ENCODE data around the gene CERCAM. TPM values are rescaled to one million over a fixed set of nuclear protein-coding genes. Genes with fewer than 3 reads are reported as not detected.

The CERCAM gene
- total RNA-seq, 5 donors from 2014 or later (not counting 1 experiment from before 2014, with no cell fraction given): 0.30 to 1.9 (median 1.3) TPM

- no peaks in the 10 kb centered on the region for H3K4me1 Mint-ChIP-seq
- no peaks in the 10 kb centered on the region for H3K9me3 Mint-ChIP-seq
- no peak overlapping the region for H3K27ac Mint-ChIP-seq
- Histone ChIP-seq H3K27ac (ENCODE audit: low read length) (no peak overlapping the region), H3K36me3 (ENCODE audit: control insufficient read depth in 2 of 2, extremely low read depth in 1 of 2, insufficient read depth in 1 of 2, low read length in 1 of 2) (peaks cover 17 to 72% of the 10 kb centered on the region in 2 donors), H3K9me3 (no peaks in the 10 kb centered on the region), H3K4me1 (ENCODE audit: control insufficient read depth in 1 of 2, extremely low read depth in 1 of 2, insufficient read depth in 2 of 2, low read length in 2 of 2) (peaks cover 0 to 2% of the 10 kb centered on the region in 2 experiments), H3K27me3 (replicated peaks in 1 of 2; ENCODE audit: control insufficient read depth in 2 of 2, extremely low read depth in 1 of 2, insufficient read depth in 2 of 2, low read length in 1 of 2) (no peaks in the 10 kb centered on the region), H3K4me3 (ENCODE audit: control insufficient read depth in 1 of 2, extremely low read depth in 1 of 2, low read length in 1 of 2) (no peak overlapping the region)
- WGBS (ENCODE audit: insufficient coverage): 90% methylated on average over 3 of the region's 6 CpGs
- H3K27me3 Mint-ChIP-seq: no peaks in the 10 kb centered on the region
- peaks cover 43% of the 10 kb centered on the region for H3K36me3 Mint-ChIP-seq
- ChIA-PET CTCF (no interaction called here), POLR2A (no interaction called here)
- DNase-seq (no peak), ATAC-seq (replicated peaks in 1 of 4) (no peak)
- no peak overlapping the region for H3K4me3 Mint-ChIP-seq
Measured at GRCh38 chr9:128382261-128382660, 38.4 kb upstream of the CERCAM start.

DNA sequence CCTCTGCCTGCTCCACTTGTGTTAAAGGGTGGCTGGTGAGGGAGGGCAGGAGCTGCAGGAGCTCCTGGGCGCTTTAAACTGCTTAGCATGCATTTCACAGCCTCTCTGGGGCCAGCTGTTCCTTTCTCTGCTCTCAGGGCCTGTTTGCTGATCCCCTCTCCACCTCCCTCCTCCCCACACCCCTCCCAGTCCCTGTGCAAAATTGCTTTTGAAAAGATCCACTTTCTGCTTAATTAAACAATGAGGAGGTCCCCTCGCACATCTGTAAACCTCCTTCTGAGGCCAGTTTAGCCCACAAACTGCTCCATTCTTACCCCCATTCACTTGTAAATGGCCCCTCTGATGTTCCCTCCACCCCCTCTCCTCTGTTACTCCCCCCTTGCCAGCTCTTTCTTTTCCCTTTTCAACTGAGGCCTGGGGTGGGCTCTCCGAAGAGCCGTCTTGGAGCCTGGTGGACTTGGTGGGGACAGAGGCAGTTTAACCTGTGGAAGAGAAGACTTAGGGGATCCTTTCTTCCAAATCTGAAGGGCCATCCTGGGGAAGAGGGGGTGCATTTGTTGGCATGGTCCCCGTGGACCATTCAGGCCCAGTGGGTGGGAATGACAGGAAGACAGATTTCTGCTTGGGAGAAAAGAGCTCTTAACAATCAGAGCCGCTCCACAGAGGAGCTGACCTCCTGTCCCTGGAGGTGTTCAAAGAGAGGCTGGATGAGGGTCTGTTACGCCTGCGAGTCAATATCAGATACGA lies 37.5 kb upstream of the CERCAM start:
- Mint-ChIP-seq H3K27ac (no peak overlapping the region), H3K9me3 (no peaks in the 10 kb centered on the region), H3K27me3 (no peaks in the 10 kb centered on the region), H3K4me3 (no peak overlapping the region), H3K36me3 (peaks cover 46% of the 10 kb centered on the region), H3K4me1 (no peaks in the 10 kb centered on the region)
- Histone ChIP-seq H3K4me1 (ENCODE audit: control insufficient read depth in 1 of 2, extremely low read depth in 1 of 2, insufficient read depth in 2 of 2, low read length in 2 of 2) (peaks cover 0 to 2% of the 10 kb centered on the region in 2 experiments), H3K4me3 (ENCODE audit: control insufficient read depth in 1 of 2, extremely low read depth in 1 of 2, low read length in 1 of 2) (no peak overlapping the region), H3K27me3 (replicated peaks in 1 of 2; ENCODE audit: control insufficient read depth in 2 of 2, extremely low read depth in 1 of 2, insufficient read depth in 2 of 2, low read length in 1 of 2) (no peaks in the 10 kb centered on the region), H3K27ac (ENCODE audit: low read length) (no peak overlapping the region), H3K9me3 (no peaks in the 10 kb centered on the region), H3K36me3 (ENCODE audit: control insufficient read depth in 2 of 2, extremely low read depth in 1 of 2, insufficient read depth in 1 of 2, low read length in 1 of 2) (peaks cover 25 to 77% of the 10 kb centered on the region in 2 donors)
- no peak for ATAC-seq (replicated peaks in 1 of 4)
- WGBS (ENCODE audit: insufficient coverage): 88% methylated on average over 5 of the region's 9 CpGs
- ChIA-PET POLR2A (no interaction called here), CTCF (interaction anchor here (0.6 to 1.0 kb wide), 2 partner anchors 21 to 516 kb away, joined by 3 to 5 read pairs; no protein-coding TSS in a partner anchor)
- no peak for DNase-seq

GRCh38 chr9:128383791-128384190 lies 36.9 kb upstream of the CERCAM start:
- Mint-ChIP-seq H3K36me3 (peaks cover 44% of the 10 kb centered on the region), H3K4me3 (no peak overlapping the region), H3K27me3 (no peaks in the 10 kb centered on the region), H3K4me1 (no peaks in the 10 kb centered on the region), H3K9me3 (no peaks in the 10 kb centered on the region), H3K27ac (no peak overlapping the region)
- ATAC-seq (replicated peaks in 1 of 4) (no peak), DNase-seq (no peak)
- ChIA-PET POLR2A (no interaction called here), CTCF (interaction anchor here in 1 of 2 donors (1.0 kb wide), 1 partner anchor 21 kb away, joined by 3 read pairs; no protein-coding TSS in a partner anchor)
- H3K36me3 ChIP-seq (ENCODE audit: control insufficient read depth in 2 of 2, extremely low read depth in 1 of 2, insufficient read depth in 1 of 2, low read length in 1 of 2): peaks cover 29 to 77% of the 10 kb centered on the region in 2 donors
- no peak overlapping the region for H3K27ac ChIP-seq (ENCODE audit: low read length)
- peaks cover 0 to 2% of the 10 kb centered on the region in 2 experiments for H3K4me1 ChIP-seq (ENCODE audit: control insufficient read depth in 1 of 2, extremely low read depth in 1 of 2, insufficient read depth in 2 of 2, low read length in 2 of 2)
- H3K27me3 ChIP-seq (replicated peaks in 1 of 2; ENCODE audit: control insufficient read depth in 2 of 2, extremely low read depth in 1 of 2, insufficient read depth in 2 of 2, low read length in 1 of 2): no peaks in the 10 kb centered on the region
- 95% methylated on average over 6 of the region's 8 CpGs for WGBS (ENCODE audit: insufficient coverage)
- H3K9me3 ChIP-seq: no peaks in the 10 kb centered on the region
- no peak overlapping the region for H3K4me3 ChIP-seq (ENCODE audit: control insufficient read depth in 1 of 2, extremely low read depth in 1 of 2, low read length in 1 of 2)

DNA sequence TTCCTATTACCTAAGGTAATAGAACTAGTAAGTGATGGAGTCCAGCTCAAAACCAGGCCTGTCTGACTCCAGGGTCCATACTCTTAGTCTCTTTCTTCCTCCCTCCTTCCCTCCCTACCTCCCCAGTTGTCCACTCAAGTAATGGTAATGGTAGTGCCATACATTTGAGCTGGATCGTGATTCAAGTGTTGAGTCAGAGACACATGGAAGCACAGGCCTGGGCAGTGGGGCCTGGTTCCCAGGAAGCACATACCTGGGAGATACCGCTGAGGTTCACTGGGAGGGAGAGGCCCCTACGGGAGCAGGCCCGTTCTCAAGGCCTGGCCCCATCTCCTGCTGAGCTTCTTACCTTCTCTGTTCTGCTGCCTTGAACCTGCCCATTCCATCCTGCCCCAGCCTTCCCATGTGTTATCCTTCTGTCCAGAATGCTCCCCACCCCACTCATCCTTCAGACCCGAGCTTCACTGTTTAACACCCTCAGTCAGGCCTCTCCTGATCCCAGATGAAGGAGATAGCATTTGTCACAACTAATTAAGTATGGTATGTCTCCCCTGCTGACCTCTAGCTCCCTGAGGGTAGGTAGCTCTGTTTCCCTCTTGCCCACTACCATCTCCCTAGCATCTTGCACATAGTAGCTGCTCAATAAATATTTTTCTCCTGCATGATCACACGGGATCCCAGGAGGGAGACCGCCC lies 35.7 kb upstream of the CERCAM start:
- peaks cover 0 to 2% of the 10 kb centered on the region in 2 experiments for H3K4me1 ChIP-seq (ENCODE audit: control insufficient read depth in 1 of 2, extremely low read depth in 1 of 2, insufficient read depth in 2 of 2, low read length in 2 of 2)
- ATAC-seq (replicated peaks in 1 of 4): no peak
- H3K36me3 ChIP-seq (ENCODE audit: control insufficient read depth in 2 of 2, extremely low read depth in 1 of 2, insufficient read depth in 1 of 2, low read length in 1 of 2): peaks cover 35 to 80% of the 10 kb centered on the region in 2 donors
- Mint-ChIP-seq H3K27me3 (no peaks in the 10 kb centered on the region), H3K27ac (no peak overlapping the region), H3K4me1 (no peaks in the 10 kb centered on the region), H3K36me3 (peaks cover 42% of the 10 kb centered on the region), H3K4me3 (no peak overlapping the region), H3K9me3 (no peaks in the 10 kb centered on the region)
- no peak for DNase-seq
- POLR2A ChIA-PET: no interaction called here
- 100% methylated on average over 2 of the region's 7 CpGs for WGBS (ENCODE audit: insufficient coverage)
- H3K4me3 ChIP-seq (ENCODE audit: control insufficient read depth in 1 of 2, extremely low read depth in 1 of 2, low read length in 1 of 2): no peak overlapping the region
- H3K27me3 ChIP-seq (replicated peaks in 1 of 2; ENCODE audit: control insufficient read depth in 2 of 2, extremely low read depth in 1 of 2, insufficient read depth in 2 of 2, low read length in 1 of 2): no peaks in the 10 kb centered on the region
- CTCF ChIA-PET: interaction anchor here in 1 of 2 donors (0.5 kb wide), 1 partner anchor 34 kb away, joined by 9 read pairs; no protein-coding TSS in a partner anchor
- no peak overlapping the region for H3K27ac ChIP-seq (ENCODE audit: low read length)
- H3K9me3 ChIP-seq: no peaks in the 10 kb centered on the region

- ATAC-seq (replicated peaks in 1 of 4) (no peak), DNase-seq (no peak)
- H3K27me3 ChIP-seq (replicated peaks in 1 of 2; ENCODE audit: control insufficient read depth in 2 of 2, extremely low read depth in 1 of 2, insufficient read depth in 2 of 2, low read length in 1 of 2): no peaks in the 10 kb centered on the region
- peaks cover 0 to 2% of the 10 kb centered on the region in 2 experiments for H3K4me1 ChIP-seq (ENCODE audit: control insufficient read depth in 1 of 2, extremely low read depth in 1 of 2, insufficient read depth in 2 of 2, low read length in 2 of 2)
- no peaks in the 10 kb centered on the region for H3K27me3 Mint-ChIP-seq
- H3K4me3 ChIP-seq (ENCODE audit: control insufficient read depth in 1 of 2, extremely low read depth in 1 of 2, low read length in 1 of 2): no peak overlapping the region
- POLR2A ChIA-PET: no interaction called here
- H3K27ac Mint-ChIP-seq: no peak overlapping the region
- WGBS (ENCODE audit: insufficient coverage): 90% methylated on average over 13 of the region's 18 CpGs
- no peaks in the 10 kb centered on the region for H3K4me1 Mint-ChIP-seq
- no peaks in the 10 kb centered on the region for H3K9me3 ChIP-seq
- peaks cover 37% of the 10 kb centered on the region for H3K36me3 Mint-ChIP-seq
- H3K9me3 Mint-ChIP-seq: no peaks in the 10 kb centered on the region
- no peak overlapping the region for H3K27ac ChIP-seq (ENCODE audit: low read length)
- CTCF ChIA-PET: interaction anchor here in 1 of 2 donors (1.5 kb wide), 1 partner anchor 26 kb away, joined by 3 read pairs; no protein-coding TSS in a partner anchor
- H3K36me3 ChIP-seq (ENCODE audit: control insufficient read depth in 2 of 2, extremely low read depth in 1 of 2, insufficient read depth in 1 of 2, low read length in 1 of 2): peaks cover 30 to 87% of the 10 kb centered on the region in 2 donors
- no peak overlapping the region for H3K4me3 Mint-ChIP-seq
Measured at GRCh38 chr9:128385496-128386460, 34.9 kb upstream of the CERCAM start.

DNA sequence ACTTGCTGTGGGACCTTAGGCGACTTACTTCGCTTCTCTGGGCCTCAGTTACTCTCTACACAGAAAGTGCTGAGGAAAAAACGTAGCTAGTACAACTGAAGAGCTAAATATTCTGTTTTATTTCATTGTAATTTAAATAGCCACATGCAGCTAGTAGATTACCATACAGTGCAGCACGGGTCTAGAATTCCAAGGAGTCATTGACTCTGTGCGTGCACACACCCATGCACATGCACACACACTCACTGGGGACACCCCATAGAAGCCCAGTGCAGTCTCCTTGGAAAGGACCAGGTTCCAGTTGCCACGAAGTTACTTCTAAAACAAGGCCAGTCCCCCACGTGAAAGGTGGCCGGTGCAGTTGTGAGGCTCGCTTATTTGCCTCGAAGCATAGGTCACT lies 32.5 kb upstream of the CERCAM start:
- no peak overlapping the region for H3K27ac Mint-ChIP-seq

More for the DNA sequence above, 32.5 kb upstream of the CERCAM start:
- Histone ChIP-seq H3K27ac (ENCODE audit: low read length) (no peak overlapping the region), H3K9me3 (no peaks in the 10 kb centered on the region), H3K4me1 (ENCODE audit: control insufficient read depth in 1 of 2, extremely low read depth in 1 of 2, insufficient read depth in 2 of 2, low read length in 2 of 2) (no peaks in the 10 kb centered on the region), H3K27me3 (replicated peaks in 1 of 2; ENCODE audit: control insufficient read depth in 2 of 2, extremely low read depth in 1 of 2, insufficient read depth in 2 of 2, low read length in 1 of 2) (no peaks in the 10 kb centered on the region), H3K4me3 (ENCODE audit: control insufficient read depth in 1 of 2, extremely low read depth in 1 of 2, low read length in 1 of 2) (no peak overlapping the region), H3K36me3 (ENCODE audit: control insufficient read depth in 2 of 2, extremely low read depth in 1 of 2, insufficient read depth in 1 of 2, low read length in 1 of 2) (peaks cover 27 to 82% of the 10 kb centered on the region in 2 donors)
- Mint-ChIP-seq H3K36me3 (peaks cover 42% of the 10 kb centered on the region), H3K4me3 (no peak overlapping the region), H3K9me3 (no peaks in the 10 kb centered on the region), H3K4me1 (no peaks in the 10 kb centered on the region), H3K27me3 (no peaks in the 10 kb centered on the region)
- ChIA-PET POLR2A (interaction anchor here in 1 of 2 donors (0.5 kb wide), 1 partner anchor 33 kb away, joined by 4 read pairs; no protein-coding TSS in a partner anchor), CTCF (no interaction called here)
- ATAC-seq (replicated peaks in 1 of 4) (no peak), DNase-seq (no peak)
- WGBS (ENCODE audit: insufficient coverage): 98% methylated on average over 7 of the region's 10 CpGs
